K562 (cell line): Measurements from ENCODE around the gene SLC22A12. TPM values are rescaled to one million over a fixed set of nuclear protein-coding genes. Genes with fewer than 3 reads are reported as not detected.
A peak's percentile ranks its signal among the peaks of the same experiment; 100 is the strongest.

Experiments used
- ASH1L ChIP-seq: fragments of 450-650 bp; IDR thresholded peaks from 2 replicates; pipeline ENCODE4 v1.6.1; 2018; ENCODE audit warnings: borderline replicate concordance, mild to moderate bottlenecking, low read depth; ENCODE audit not compliant: partially characterized antibody
- BCLAF1 ChIP-seq, 2 experiments: fragments of 450-650 bp in 1 of 2; IDR thresholded peaks; 2 replicates each; pipeline ENCODE4 v1.6.1; 2011 to 2017; ENCODE audit warnings: low read depth in 2 of 2, antibody characterized with exemption in 1 of 2, borderline replicate concordance in 1 of 2, low read length in 1 of 2, mild to moderate bottlenecking in 1 of 2, mixed read lengths in 1 of 2; ENCODE audit not compliant: control insufficient read depth in 1 of 2
- MTA3 ChIP-seq: fragments of 450-650 bp; formaldehyde crosslinking; IDR thresholded peaks from 2 replicates; pipeline ENCODE4 v1.6.1; 2017; ENCODE audit warnings: mild to moderate bottlenecking, borderline replicate concordance
- PML ChIP-seq: IDR thresholded peaks from 2 replicates; pipeline ENCODE4 v1.6.1; 2012; ENCODE audit warnings: low read length, inconsistent platforms
- SLC30A9 ChIP-seq: fragments of 250-450 bp; sonication (Bioruptor Pico); IDR thresholded peaks from 2 replicates; pipeline ENCODE4 v1.8.0; 2022; ENCODE audit warnings: mild to moderate bottlenecking, moderate library complexity
- SMC3 ChIP-seq: conservative IDR thresholded peaks from 2 replicates; pipeline ENCODE4 v1.6.1; 2011; ENCODE audit warnings: low read depth, low read length, improper control_type of control experiment; ENCODE audit not compliant: insufficient read depth
- ZNF589 ChIP-seq: fragments of 200-800 bp; sonication (Bioruptor generic); IDR thresholded peaks from 2 replicates; pipeline ENCODE4 v1.6.1; 2016; ENCODE audit warnings: low read depth, missing genetic modification characterization, missing compliant biosample characterization
- ZNF668 ChIP-seq: fragments of 250-450 bp; sonication (Bioruptor Pico); IDR thresholded peaks from 2 replicates; pipeline ENCODE4 v1.8.0; 2022; ENCODE audit warnings: mild to moderate bottlenecking, inconsistent platforms
- ZZZ3 ChIP-seq: fragments of 450-650 bp; IDR thresholded peaks from 2 replicates; pipeline ENCODE4 v1.6.1; 2016; ENCODE audit warnings: antibody characterized with exemption, mild to moderate bottlenecking, moderate library complexity
- polyA plus RNA-seq, 8 experiments: library from polyadenylated mRNA; depleted of rRNA in 4 of 8; stranded (reverse) in 5 of 8; unstranded in 3 of 8; fragments of >200 nt; fragmentation: Nextera tagmentation in 2 of 8; fragmentation: Illumina TruSeq in 1 of 8; extraction: Ambion mirVana in 2 of 8; extraction: Trizol in 1 of 8; gene quantifications; 2 replicates each; pipeline versions ENCODE4 v1.2.1 to v1.2.3, GENCODE V29; 2011 to 2014; ENCODE audit warnings: inconsistent platforms in 1 of 8, missing spikeins in 1 of 8
- total RNA-seq, 7 experiments: library from RNA; depleted of rRNA in 6 of 7; stranded (reverse); fragments of >200 nt in 6 of 7; fragmentation: Illumina TruSeq in 2 of 7; extraction: Trizol in 2 of 7; gene quantifications; 2 replicates each; pipeline versions ENCODE4 v1.2.1 to v1.2.3, GENCODE V29; 2011 to 2021; ENCODE audit warnings: low replicate concordance in 1 of 7
- TF ChIP-seq, protein P1 (sequence below): fragments of 250-450 bp; sonication (Bioruptor Pico); IDR thresholded peaks from 2 replicates; pipeline ENCODE4 v1.8.0; 2022; ENCODE audit warnings: moderate library complexity, mild to moderate bottlenecking, inconsistent platforms
- TF ChIP-seq, protein P2 (sequence below), 3 experiments: IDR thresholded peaks in 2 of 3; conservative IDR thresholded peaks in 1 of 3; 2 replicates each; pipeline ENCODE4 v1.5.1; 2011 to 2012; ENCODE audit warnings: low read length in 3 of 3, mild to moderate bottlenecking in 3 of 3, control low read depth in 2 of 3, improper control_type of control experiment in 1 of 3, inconsistent platforms in 1 of 3, low read depth in 1 of 3, mixed read lengths in 1 of 3, moderate library complexity in 1 of 3; ENCODE audit not compliant: insufficient read depth in 2 of 3
- TF ChIP-seq, protein P3 (sequence below): sonication (generic); formaldehyde crosslinking; IDR thresholded peaks from 2 replicates; pipeline ENCODE4 v1.9.0; 2022; ENCODE audit warnings: mild to moderate bottlenecking, missing genetic modification reagents

SLC22A12 gene
- total and polyA plus RNA-seq, 9 of the 15 experiments (the other 6 are each of a cell fraction or from before 2014, with no cell fraction given): not detected

DNA sequence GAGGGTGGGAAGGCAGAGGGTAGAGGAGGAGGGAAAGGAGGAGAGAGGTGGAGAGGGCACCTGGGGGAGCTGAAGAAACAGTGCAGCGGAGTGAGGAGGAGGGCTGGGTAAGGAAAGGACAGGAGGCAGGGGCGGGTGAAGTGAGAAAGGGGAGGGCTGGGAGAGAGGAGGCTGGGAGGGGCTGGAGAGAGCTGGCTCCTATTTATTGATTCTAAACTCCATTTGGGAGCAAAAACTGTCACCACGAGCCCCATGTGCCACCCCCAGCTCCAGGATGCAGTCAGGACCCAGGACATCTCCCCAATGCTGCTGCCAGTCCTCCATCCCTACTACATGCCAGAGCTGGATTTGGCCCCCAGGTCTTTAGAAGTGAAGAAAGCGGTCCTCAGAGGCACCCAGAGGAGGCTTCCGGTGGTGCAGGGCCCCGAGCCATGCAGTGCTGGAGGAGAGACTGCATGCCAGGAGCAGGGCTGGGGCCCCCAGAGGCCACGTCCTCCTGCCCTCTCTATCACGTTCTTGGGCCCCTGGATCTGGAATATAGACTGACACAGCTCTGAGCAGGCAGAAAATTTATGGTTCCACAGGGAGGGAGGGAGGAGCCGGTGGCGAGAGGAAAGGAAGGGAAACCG lies 53.7 kb downstream of the SLC22A12 start (continued):
- TF ChIP-seq BCLAF1 (IDR thresholded peaks at IDR 0.05; ENCODE audit: borderline replicate concordance in 1 of 2, control insufficient read depth in 1 of 2, low read depth in 2 of 2, low read length in 1 of 2): no peak
- TF ChIP-seq MTA3: no peak
- TF ChIP-seq ZZZ3: no peak
- TF ChIP-seq PML: no peak
- TF ChIP-seq ZNF589 (CRISPR knock-in tag): no peak
- TF ChIP-seq, protein P1, sequence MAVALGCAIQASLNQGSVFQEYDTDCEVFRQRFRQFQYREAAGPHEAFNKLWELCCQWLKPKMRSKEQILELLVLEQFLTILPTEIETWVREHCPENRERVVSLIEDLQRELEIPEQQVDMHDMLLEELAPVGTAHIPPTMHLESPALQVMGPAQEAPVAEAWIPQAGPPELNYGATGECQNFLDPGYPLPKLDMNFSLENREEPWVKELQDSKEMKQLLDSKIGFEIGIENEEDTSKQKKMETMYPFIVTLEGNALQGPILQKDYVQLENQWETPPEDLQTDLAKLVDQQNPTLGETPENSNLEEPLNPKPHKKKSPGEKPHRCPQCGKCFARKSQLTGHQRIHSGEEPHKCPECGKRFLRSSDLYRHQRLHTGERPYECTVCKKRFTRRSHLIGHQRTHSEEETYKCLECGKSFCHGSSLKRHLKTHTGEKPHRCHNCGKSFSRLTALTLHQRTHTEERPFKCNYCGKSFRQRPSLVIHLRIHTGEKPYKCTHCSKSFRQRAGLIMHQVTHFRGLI (CRISPR knock-in tag): no peak
- TF ChIP-seq, protein P2, sequence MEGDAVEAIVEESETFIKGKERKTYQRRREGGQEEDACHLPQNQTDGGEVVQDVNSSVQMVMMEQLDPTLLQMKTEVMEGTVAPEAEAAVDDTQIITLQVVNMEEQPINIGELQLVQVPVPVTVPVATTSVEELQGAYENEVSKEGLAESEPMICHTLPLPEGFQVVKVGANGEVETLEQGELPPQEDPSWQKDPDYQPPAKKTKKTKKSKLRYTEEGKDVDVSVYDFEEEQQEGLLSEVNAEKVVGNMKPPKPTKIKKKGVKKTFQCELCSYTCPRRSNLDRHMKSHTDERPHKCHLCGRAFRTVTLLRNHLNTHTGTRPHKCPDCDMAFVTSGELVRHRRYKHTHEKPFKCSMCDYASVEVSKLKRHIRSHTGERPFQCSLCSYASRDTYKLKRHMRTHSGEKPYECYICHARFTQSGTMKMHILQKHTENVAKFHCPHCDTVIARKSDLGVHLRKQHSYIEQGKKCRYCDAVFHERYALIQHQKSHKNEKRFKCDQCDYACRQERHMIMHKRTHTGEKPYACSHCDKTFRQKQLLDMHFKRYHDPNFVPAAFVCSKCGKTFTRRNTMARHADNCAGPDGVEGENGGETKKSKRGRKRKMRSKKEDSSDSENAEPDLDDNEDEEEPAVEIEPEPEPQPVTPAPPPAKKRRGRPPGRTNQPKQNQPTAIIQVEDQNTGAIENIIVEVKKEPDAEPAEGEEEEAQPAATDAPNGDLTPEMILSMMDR (IDR thresholded peaks at IDR 0.05 in 2 of 3, conservative IDR thresholded peaks at IDR 0.05 in 1 of 3; ENCODE audit: insufficient read depth in 2 of 3, low read depth in 1 of 3, low read length in 3 of 3): peak; percentile 45 to 49 (median 46); a peak in 4 of 6 replicates
- no peak for TF ChIP-seq ASH1L
- peak; percentile 13; the same call in 1 of the 2 replicates for TF ChIP-seq SMC3
- TF ChIP-seq ZNF668 (CRISPR knock-in tag): no peak
- TF ChIP-seq, protein P3, sequence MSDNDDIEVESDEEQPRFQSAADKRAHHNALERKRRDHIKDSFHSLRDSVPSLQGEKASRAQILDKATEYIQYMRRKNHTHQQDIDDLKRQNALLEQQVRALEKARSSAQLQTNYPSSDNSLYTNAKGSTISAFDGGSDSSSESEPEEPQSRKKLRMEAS (CRISPR knock-in tag): no peak
- no peak for TF ChIP-seq SLC30A9 (CRISPR knock-in tag)
